ENCODE results near the gene PDCL2.

PDCL2 gene

DNA sequence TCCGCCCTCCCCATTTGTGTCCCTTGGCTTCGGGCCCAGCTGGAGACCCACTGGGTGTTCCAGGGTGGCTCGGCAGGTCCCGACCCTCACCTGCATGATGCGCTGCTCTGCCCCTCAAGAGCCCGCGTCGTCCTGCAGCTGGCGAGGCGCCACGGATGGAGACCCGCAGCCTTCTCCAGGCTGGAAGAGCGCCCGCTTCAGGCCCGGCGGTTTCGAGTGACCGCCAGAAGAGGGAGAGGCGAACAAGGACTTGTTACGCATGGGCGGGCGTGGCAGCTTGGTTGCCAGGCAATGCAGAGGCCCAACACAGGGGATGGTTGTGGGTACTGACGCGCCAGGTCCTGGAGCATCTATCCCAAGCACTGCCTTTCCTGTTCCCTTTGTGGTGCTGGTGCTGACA, at the start of gene PDCL2:
TSS of gene PDCL2 (minus strand) at position 232 of the 400 bp plus-strand sequence. CDS start at position 96, 136 bp downstream.
- TF ChIP-seq, protein P1, sequence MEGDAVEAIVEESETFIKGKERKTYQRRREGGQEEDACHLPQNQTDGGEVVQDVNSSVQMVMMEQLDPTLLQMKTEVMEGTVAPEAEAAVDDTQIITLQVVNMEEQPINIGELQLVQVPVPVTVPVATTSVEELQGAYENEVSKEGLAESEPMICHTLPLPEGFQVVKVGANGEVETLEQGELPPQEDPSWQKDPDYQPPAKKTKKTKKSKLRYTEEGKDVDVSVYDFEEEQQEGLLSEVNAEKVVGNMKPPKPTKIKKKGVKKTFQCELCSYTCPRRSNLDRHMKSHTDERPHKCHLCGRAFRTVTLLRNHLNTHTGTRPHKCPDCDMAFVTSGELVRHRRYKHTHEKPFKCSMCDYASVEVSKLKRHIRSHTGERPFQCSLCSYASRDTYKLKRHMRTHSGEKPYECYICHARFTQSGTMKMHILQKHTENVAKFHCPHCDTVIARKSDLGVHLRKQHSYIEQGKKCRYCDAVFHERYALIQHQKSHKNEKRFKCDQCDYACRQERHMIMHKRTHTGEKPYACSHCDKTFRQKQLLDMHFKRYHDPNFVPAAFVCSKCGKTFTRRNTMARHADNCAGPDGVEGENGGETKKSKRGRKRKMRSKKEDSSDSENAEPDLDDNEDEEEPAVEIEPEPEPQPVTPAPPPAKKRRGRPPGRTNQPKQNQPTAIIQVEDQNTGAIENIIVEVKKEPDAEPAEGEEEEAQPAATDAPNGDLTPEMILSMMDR (IDR thresholded peaks at IDR 0.05; ENCODE audit: insufficient read depth, missing control alignments): no peak
- no peak for DNase-seq (ENCODE audit: insufficient read length, low spot score)
- FAIRE-seq: no peak

- TF ChIP-seq, protein P1 (IDR thresholded peaks at IDR 0.05; ENCODE audit: insufficient read depth, missing control alignments): no peak
- FAIRE-seq (no peak), DNase-seq (ENCODE audit: insufficient read length, low spot score) (no peak)
These were observed 45.3 kb upstream of the PDCL2 start for GRCh38 chr4:55637272-55637820.

- DNase-seq (ENCODE audit: insufficient read length, low spot score): no peak
- TF ChIP-seq, protein P1 (IDR thresholded peaks at IDR 0.05; ENCODE audit: insufficient read depth, missing control alignments): no peak
- no peak for FAIRE-seq
These were observed 44.6 kb upstream of the PDCL2 start for GRCh38 chr4:55636656-55636999.

- TF ChIP-seq, protein P1 (IDR thresholded peaks at IDR 0.05; ENCODE audit: insufficient read depth, missing control alignments): peak; percentile 12
- DNase-seq (ENCODE audit: insufficient read length, low spot score): peak; percentile 23
- no peak for FAIRE-seq
These were observed 44.0 kb upstream of the PDCL2 start, which contains the start of gene NMU for GRCh38 chr4:55635741-55636655. Gene NMU, minus strand, starts transcription at chr4:55636298. Its CDS starts 106 bp downstream, at chr4:55636192.

- FAIRE-seq (no peak), DNase-seq (ENCODE audit: insufficient read length, low spot score) (no peak)
- TF ChIP-seq, protein P1 (IDR thresholded peaks at IDR 0.05; ENCODE audit: insufficient read depth, missing control alignments): no peak
These were observed 43.2 kb upstream of the PDCL2 start for GRCh38 chr4:55635282-55635681.

GRCh38 chr4:55634417-55635128, 42.5 kb upstream of the PDCL2 start:
- TF ChIP-seq, protein P1 (IDR thresholded peaks at IDR 0.05; ENCODE audit: insufficient read depth, missing control alignments): no peak
- FAIRE-seq: no peak
- no peak for DNase-seq (ENCODE audit: insufficient read length, low spot score)

Measured in D721Med (cell line).